Adrenal gland (tissue), 5 donors: ENCODE measurements around the gene SMPD1.
A peak's percentile ranks its signal among the peaks of the same experiment; 100 is the strongest.

Source experiments
- CTCF ChIP-seq, 6 experiments: fragments of 450-650 bp in 4 of 6; fragments of 200-600 bp in 2 of 6; sonication (generic) in 1 of 6; IDR thresholded peaks; 1 replicate in 5 of 6; 2 replicates in 1 of 6; pipeline versions ENCODE4 v1.5.1 to v1.8.0; 2016 to 2021; ENCODE audit warnings: antibody characterized with exemption in 6 of 6, mild to moderate bottlenecking in 2 of 6, moderate library complexity in 1 of 6
- POLR2A ChIP-seq, 2 donors: fragments of 450-650 bp; IDR thresholded peaks; one replicate each; pipeline ENCODE4 v1.6.1; 2017; ENCODE audit warnings: antibody characterized with exemption in 2 of 2, mild to moderate bottlenecking in 2 of 2, moderate library complexity in 1 of 2
- donor health status: DM: no; HTN: no; CAD: no.

- TF ChIP-seq POLR2A (IDR thresholded peaks at IDR 0.05) (no peak), CTCF (IDR thresholded peaks at IDR 0.05) (peak; percentile 59 to 69 (median 66))
Observed at GRCh38 chr11:6438979-6439571, 48.8 kb downstream of the SMPD1 start.
